ENCODE data around the gene COL6A1.

COL6A1 gene

GRCh38 chr21:46052703-46053651 lies 71.4 kb downstream of the COL6A1 start:
- DNase-seq, result no peak

- no peak for DNase-seq
Measured at GRCh38 chr21:46054031-46054430, 72.5 kb downstream of the COL6A1 start.

- DNase-seq, result no peak
Measured at GRCh38 chr21:46054451-46054881, 72.9 kb downstream of the COL6A1 start.
